Thyroid gland (tissue), 4 donors: ENCODE measurements around the gene OSBPL3.

Experiments used
- POLR2A ChIP-seq, 2 donors: fragments of 450-650 bp; IDR thresholded peaks; one replicate each; pipeline ENCODE4 v1.6.1; 2017; ENCODE audit warnings: antibody characterized with exemption in 2 of 2, mild to moderate bottlenecking in 2 of 2, moderate library complexity in 1 of 2
- TF ChIP-seq, protein P1 (sequence below), 6 experiments: fragments of 200-600 bp in 3 of 6; fragments of 450-650 bp in 3 of 6; sonication (generic) in 3 of 6; IDR thresholded peaks; one replicate each; pipeline ENCODE4 v1.5.1; 2016 to 2019; ENCODE audit warnings: antibody characterized with exemption in 6 of 6, mild to moderate bottlenecking in 2 of 6, inconsistent platforms in 1 of 6, moderate library complexity in 1 of 6

DNA sequence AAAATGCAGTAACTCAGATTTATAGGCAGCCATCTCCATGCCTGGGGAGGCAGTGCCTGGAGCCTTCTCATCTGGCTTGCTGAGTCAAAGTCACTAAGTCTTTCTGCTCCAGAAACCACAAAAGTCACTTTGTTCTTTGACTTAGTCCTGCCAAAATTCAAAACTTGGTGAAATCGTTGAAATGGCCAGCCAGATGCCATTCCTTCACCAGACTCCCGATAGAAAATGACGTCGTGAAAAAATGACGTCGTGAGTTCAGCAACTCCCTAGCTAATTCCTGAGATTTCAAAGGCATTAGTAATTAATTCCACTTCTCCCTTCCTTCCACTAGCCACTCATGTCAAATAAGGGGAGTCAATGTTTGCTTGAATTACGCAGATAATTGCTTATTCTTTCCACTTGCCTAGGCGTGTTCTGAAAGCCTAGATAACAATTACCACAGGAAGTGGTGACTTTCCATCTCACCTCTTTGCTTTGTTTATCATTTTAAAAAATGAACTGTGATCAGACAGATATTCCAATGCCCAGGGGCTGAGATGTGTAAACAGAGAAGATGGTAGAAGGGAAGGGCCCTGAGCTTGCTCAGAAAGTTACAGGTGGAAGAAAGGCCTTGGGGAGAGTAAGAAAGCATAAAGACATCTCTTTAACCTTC, 48.5 kb upstream of the OSBPL3 start:
- TF ChIP-seq, protein P1, sequence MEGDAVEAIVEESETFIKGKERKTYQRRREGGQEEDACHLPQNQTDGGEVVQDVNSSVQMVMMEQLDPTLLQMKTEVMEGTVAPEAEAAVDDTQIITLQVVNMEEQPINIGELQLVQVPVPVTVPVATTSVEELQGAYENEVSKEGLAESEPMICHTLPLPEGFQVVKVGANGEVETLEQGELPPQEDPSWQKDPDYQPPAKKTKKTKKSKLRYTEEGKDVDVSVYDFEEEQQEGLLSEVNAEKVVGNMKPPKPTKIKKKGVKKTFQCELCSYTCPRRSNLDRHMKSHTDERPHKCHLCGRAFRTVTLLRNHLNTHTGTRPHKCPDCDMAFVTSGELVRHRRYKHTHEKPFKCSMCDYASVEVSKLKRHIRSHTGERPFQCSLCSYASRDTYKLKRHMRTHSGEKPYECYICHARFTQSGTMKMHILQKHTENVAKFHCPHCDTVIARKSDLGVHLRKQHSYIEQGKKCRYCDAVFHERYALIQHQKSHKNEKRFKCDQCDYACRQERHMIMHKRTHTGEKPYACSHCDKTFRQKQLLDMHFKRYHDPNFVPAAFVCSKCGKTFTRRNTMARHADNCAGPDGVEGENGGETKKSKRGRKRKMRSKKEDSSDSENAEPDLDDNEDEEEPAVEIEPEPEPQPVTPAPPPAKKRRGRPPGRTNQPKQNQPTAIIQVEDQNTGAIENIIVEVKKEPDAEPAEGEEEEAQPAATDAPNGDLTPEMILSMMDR (IDR thresholded peaks at IDR 0.05), result no peak
- TF ChIP-seq POLR2A (IDR thresholded peaks at IDR 0.05), result no peak
